ENCODE data around the gene FAM222A. TPM values are rescaled to one million over a fixed set of nuclear protein-coding genes. Genes with fewer than 3 reads are reported as not detected.

Gene FAM222A
- total RNA-seq, 2 donors from 2014 or later = 0.68 to 2.9 TPM

DNA sequence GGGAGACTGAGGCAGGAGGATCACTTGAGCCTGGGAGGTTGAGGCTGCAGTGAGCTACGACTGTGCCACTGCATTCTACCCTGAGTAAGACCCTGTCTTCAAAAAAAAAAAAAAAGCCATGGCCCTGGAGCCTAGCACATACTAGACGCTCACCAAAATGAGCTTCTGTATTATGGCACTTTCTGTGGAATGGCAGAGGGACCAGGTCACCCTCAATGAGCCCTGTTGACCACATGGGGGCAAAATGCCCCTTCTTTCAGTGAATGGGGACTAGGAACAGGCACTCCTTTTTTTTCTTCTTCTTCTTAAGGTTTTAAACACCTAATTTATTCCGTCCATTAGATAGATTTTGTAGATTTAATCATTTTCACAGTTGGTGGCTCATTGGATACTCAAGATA, 50.5 kb downstream of the FAM222A start:
- no peak overlapping the region for H3K27ac ChIP-seq
- no peaks in the 10 kb centered on the region for H3K4me1 ChIP-seq (ENCODE audit: control insufficient read depth in 1 of 2, low read depth in 2 of 2)
- TF ChIP-seq, protein P1, sequence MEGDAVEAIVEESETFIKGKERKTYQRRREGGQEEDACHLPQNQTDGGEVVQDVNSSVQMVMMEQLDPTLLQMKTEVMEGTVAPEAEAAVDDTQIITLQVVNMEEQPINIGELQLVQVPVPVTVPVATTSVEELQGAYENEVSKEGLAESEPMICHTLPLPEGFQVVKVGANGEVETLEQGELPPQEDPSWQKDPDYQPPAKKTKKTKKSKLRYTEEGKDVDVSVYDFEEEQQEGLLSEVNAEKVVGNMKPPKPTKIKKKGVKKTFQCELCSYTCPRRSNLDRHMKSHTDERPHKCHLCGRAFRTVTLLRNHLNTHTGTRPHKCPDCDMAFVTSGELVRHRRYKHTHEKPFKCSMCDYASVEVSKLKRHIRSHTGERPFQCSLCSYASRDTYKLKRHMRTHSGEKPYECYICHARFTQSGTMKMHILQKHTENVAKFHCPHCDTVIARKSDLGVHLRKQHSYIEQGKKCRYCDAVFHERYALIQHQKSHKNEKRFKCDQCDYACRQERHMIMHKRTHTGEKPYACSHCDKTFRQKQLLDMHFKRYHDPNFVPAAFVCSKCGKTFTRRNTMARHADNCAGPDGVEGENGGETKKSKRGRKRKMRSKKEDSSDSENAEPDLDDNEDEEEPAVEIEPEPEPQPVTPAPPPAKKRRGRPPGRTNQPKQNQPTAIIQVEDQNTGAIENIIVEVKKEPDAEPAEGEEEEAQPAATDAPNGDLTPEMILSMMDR (IDR thresholded peaks at IDR 0.05) = no peak
- H3K36me3 ChIP-seq = no peaks in the 10 kb centered on the region
- no peak overlapping the region for H3K4me3 ChIP-seq
- peaks cover 6% of the 10 kb centered on the region for H3K9me3 ChIP-seq
- no peak for DNase-seq (ENCODE audit: low spot score)
- no peak for ATAC-seq (ENCODE audit: insufficient number of reproducible peaks, low FRiP score, low read depth)
- no peaks in the 10 kb centered on the region for H3K27me3 ChIP-seq (replicated peaks; ENCODE audit: insufficient read depth)

DNA sequence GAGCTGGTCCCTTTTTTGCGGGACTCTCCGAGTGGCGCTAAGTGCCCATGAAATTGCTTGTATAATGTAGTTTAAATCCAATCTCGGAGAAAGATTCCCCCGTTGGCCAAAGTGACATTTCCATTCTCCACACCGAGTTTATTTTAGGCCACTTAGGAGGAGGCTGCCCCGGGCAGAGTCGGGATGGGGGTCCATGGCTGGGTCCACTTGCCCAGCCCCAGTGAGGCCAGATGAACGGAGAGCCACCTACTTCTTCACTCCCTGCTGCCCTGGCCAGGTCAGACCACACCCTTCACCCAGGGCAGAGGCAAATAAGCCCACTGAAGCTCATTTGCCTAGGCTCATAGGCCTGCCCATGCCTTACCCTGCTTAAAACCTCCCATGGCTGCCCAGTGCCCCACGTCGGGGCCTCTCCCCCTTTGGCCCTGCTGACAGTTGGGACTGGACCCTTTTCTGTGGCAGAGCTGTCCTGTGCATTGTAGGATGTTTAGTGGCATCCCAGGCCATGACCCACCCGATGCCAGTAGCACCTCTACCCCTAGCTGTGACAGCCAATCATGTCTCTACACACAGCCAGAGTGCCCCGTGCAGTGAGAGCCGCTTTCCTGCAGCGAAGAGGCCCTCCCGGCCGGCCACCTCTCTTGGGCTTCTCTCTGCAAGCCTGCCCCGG, 51.3 kb downstream of the FAM222A start:
- no peak for DNase-seq (ENCODE audit: low spot score)
- H3K9me3 ChIP-seq = peaks cover 6% of the 10 kb centered on the region
- H3K4me3 ChIP-seq = no peak overlapping the region
- ATAC-seq (ENCODE audit: insufficient number of reproducible peaks, low FRiP score, low read depth) = no peak
- H3K4me1 ChIP-seq (ENCODE audit: control insufficient read depth in 1 of 2, low read depth in 2 of 2) = no peaks in the 10 kb centered on the region
- H3K36me3 ChIP-seq = no peaks in the 10 kb centered on the region
- TF ChIP-seq, protein P1 (IDR thresholded peaks at IDR 0.05) = no peak
- no peak overlapping the region for H3K27ac ChIP-seq
- H3K27me3 ChIP-seq (replicated peaks; ENCODE audit: insufficient read depth) = no peaks in the 10 kb centered on the region

DNA sequence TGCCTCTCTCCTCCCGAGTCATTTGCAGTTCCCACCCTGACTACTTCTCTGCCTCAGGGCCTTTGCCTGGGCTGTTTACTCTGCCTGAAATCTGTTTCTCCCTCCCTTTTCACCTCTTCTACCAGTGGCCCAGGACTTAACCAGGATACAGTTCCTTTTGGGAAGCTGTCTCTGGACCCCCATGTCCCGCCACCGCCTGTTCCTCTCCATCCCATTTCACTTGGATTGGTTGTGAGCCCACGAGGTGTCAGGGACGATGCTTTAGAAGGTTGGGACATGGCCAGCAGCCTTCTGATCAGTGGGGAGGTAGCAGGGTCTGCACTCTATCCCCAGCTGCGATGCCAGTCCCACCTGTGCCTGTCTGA, 51.8 kb downstream of the FAM222A start:
- no peak for ATAC-seq (ENCODE audit: insufficient number of reproducible peaks, low FRiP score, low read depth)
- TF ChIP-seq, protein P1 (IDR thresholded peaks at IDR 0.05) = no peak
- H3K9me3 ChIP-seq = peaks cover 6% of the 10 kb centered on the region

GRCh38 chr12:109766251-109766778, 52.7 kb downstream of the FAM222A start:
- DNase-seq (ENCODE audit: low spot score) (no peak), ATAC-seq (ENCODE audit: insufficient number of reproducible peaks, low FRiP score, low read depth) (no peak)
- H3K27me3 ChIP-seq (replicated peaks; ENCODE audit: insufficient read depth) = no peaks in the 10 kb centered on the region
- no peaks in the 10 kb centered on the region for H3K36me3 ChIP-seq
- H3K4me3 ChIP-seq = no peak overlapping the region
- H3K27ac ChIP-seq = no peak overlapping the region
- peaks cover 6% of the 10 kb centered on the region for H3K9me3 ChIP-seq
- TF ChIP-seq, protein P1 (IDR thresholded peaks at IDR 0.05) = no peak
- H3K4me1 ChIP-seq (ENCODE audit: control insufficient read depth in 1 of 2, low read depth in 2 of 2) = no peaks in the 10 kb centered on the region

More for the DNA sequence above, 51.8 kb downstream of the FAM222A start:
- no peak overlapping the region for H3K27ac ChIP-seq
- no peaks in the 10 kb centered on the region for H3K4me1 ChIP-seq (ENCODE audit: control insufficient read depth in 1 of 2, low read depth in 2 of 2)
- H3K4me3 ChIP-seq = no peak overlapping the region
- DNase-seq (ENCODE audit: low spot score) = no peak
- H3K36me3 ChIP-seq = no peaks in the 10 kb centered on the region
- H3K27me3 ChIP-seq (replicated peaks; ENCODE audit: insufficient read depth) = no peaks in the 10 kb centered on the region

- no peaks in the 10 kb centered on the region for H3K4me1 ChIP-seq (ENCODE audit: control insufficient read depth in 1 of 2, low read depth in 2 of 2)
- TF ChIP-seq, protein P1 (IDR thresholded peaks at IDR 0.05) = no peak
These were observed 53.8 kb downstream of the FAM222A start for GRCh38 chr12:109767456-109767855.

More at GRCh38 chr12:109767456-109767855, 53.8 kb downstream of the FAM222A start:
- no peak for DNase-seq (ENCODE audit: low spot score)
- Histone ChIP-seq H3K36me3 (no peaks in the 10 kb centered on the region), H3K27ac (no peak overlapping the region), H3K9me3 (peaks cover 6% of the 10 kb centered on the region), H3K27me3 (replicated peaks; ENCODE audit: insufficient read depth) (no peaks in the 10 kb centered on the region), H3K4me3 (no peak overlapping the region)
- ATAC-seq (ENCODE audit: insufficient number of reproducible peaks, low FRiP score, low read depth) = no peak

Measured in thoracic aorta (tissue), 2 donors.